Small intestine (tissue), 7 donors: ENCODE measurements around the gene BBOX1. TPM values are rescaled to one million over a fixed set of nuclear protein-coding genes. Genes with fewer than 3 reads are reported as not detected.
"Not testable (repeated sequence)": the region's sequence is repeated elsewhere in the genome, so short reads cannot be mapped to it uniquely, and the experiment has no call there.

ENCODE experiments used
- DNase-seq, 2 donors: peaks; one replicate each; pipeline versions ENCODE4 v3.0.0 to v3.0.0-alpha.2; 2013
- FAIRE-seq: peaks from 2 replicates; lab custom pipeline; 2012; peaks lifted over from hg19 to GRCh38; lab: Jason Lieb, UNC
- H3K27ac ChIP-seq, 3 donors: one replicate each; pipeline ENCODE4 v1.5.1; 2013; ENCODE audit warnings: low read length in 2 of 3, mild to moderate bottlenecking in 2 of 3, control low read depth in 1 of 3, inconsistent platforms in 1 of 3, low read depth in 1 of 3, moderate library complexity in 1 of 3
- H3K27me3 ChIP-seq, 3 donors: one replicate each; pipeline ENCODE4 v1.6.1; 2013; ENCODE audit warnings: low read length in 3 of 3, inconsistent platforms in 1 of 3; ENCODE audit not compliant: control insufficient read depth in 3 of 3, insufficient read depth in 3 of 3
- H3K36me3 ChIP-seq, 3 donors: one replicate each; pipeline ENCODE4 v1.6.1; 2013; ENCODE audit warnings: low read length in 3 of 3, inconsistent platforms in 1 of 3, low read depth in 1 of 3, mild to moderate bottlenecking in 1 of 3, moderate library complexity in 1 of 3; ENCODE audit not compliant: control insufficient read depth in 3 of 3, insufficient read depth in 2 of 3
- H3K4me1 ChIP-seq, 3 donors: one replicate each; pipeline ENCODE4 v1.6.1; 2013; ENCODE audit warnings: low read length in 2 of 3, inconsistent platforms in 1 of 3, low read depth in 1 of 3, mild to moderate bottlenecking in 1 of 3, moderate library complexity in 1 of 3; ENCODE audit not compliant: control insufficient read depth in 3 of 3, insufficient read depth in 2 of 3
- H3K4me3 ChIP-seq, 3 donors: one replicate each; pipeline ENCODE4 v1.5.1; 2013; ENCODE audit warnings: low read length in 3 of 3, control low read depth in 1 of 3, inconsistent platforms in 1 of 3, low read depth in 1 of 3, mild to moderate bottlenecking in 1 of 3, moderate library complexity in 1 of 3
- H3K9me3 ChIP-seq, 2 donors: one replicate each; pipeline ENCODE4 v1.6.1; 2013; ENCODE audit warnings: low read depth in 1 of 2, low read length in 1 of 2; ENCODE audit not compliant: control insufficient read depth in 2 of 2, insufficient read depth in 1 of 2
- WGBS, 3 donors: extraction: QIAGEN DNeasy Blood & Tissue Kit; methylation state at CpG; one replicate each; pipeline ENCODE4 v1.1.7; 2013; 5-methylcytosine and 5-hydroxymethylcytosine counted together
- polyA plus RNA-seq, 4 donors: library from polyadenylated mRNA; stranded (reverse) in 3 of 4; unstranded in 1 of 4; fragments of 200-250 nt in 3 of 4; fragments of 120-200 nt in 1 of 4; gene quantifications; one replicate each; pipeline versions ENCODE4 v1.2.1 to v1.2.3, GENCODE V29; 2013
- donor health status: healthy with polysubstance abuse.
- donor health status: control.
- donor health status: control.
- donor health status: Bipolar disorder and iron deficiency.
- donor health status: healthy.

BBOX1 gene
- polyA plus RNA-seq, 4 donors = 2.1 TPM; not detected in 3

GRCh38 chr11:27118371-27118770 lies 77.8 kb downstream of the BBOX1 start:
- H3K27me3 ChIP-seq = no peaks in the 10 kb centered on the region
- no peak overlapping the region for H3K4me3 ChIP-seq
- H3K36me3 ChIP-seq = no peaks in the 10 kb centered on the region
- no peaks in the 10 kb centered on the region for H3K9me3 ChIP-seq
- WGBS, 3 donors = 76 to 86% (median 83%) methylated on average over 2 of the region's 2 CpGs
- no peak for FAIRE-seq
- no peak for DNase-seq
- H3K4me1 ChIP-seq = no peaks in the 10 kb centered on the region
- no peak overlapping the region for H3K27ac ChIP-seq

GRCh38 chr11:27118949-27119348 lies 78.3 kb downstream of the BBOX1 start:
- DNase-seq (no peak), FAIRE-seq (no peak)
- Histone ChIP-seq H3K27me3 (no peaks in the 10 kb centered on the region), H3K27ac (no peak overlapping the region), H3K36me3 (no peaks in the 10 kb centered on the region), H3K4me1 (no peaks in the 10 kb centered on the region), H3K9me3 (no peaks in the 10 kb centered on the region), H3K4me3 (no peak overlapping the region)
- 63 to 79% (median 78%) methylated on average over 3 of the region's 3 CpGs for WGBS, 3 donors

- Histone ChIP-seq H3K9me3 (no peaks in the 10 kb centered on the region), H3K27ac (no peak overlapping the region), H3K4me3 (no peak overlapping the region), H3K27me3 (no peaks in the 10 kb centered on the region), H3K4me1 (no peaks in the 10 kb centered on the region), H3K36me3 (no peaks in the 10 kb centered on the region)
- FAIRE-seq (no peak), DNase-seq (no peak)
Observed at GRCh38 chr11:27119396-27119795, 78.8 kb downstream of the BBOX1 start.

GRCh38 chr11:27120211-27120610 lies 79.6 kb downstream of the BBOX1 start:
- H3K27ac ChIP-seq = no peak overlapping the region
- WGBS, 3 donors = 46 to 67% (median 50%) methylated on average over 1 of the region's 1 CpG
- no peaks in the 10 kb centered on the region for H3K4me1 ChIP-seq
- DNase-seq = no peak
- FAIRE-seq = no peak
- H3K9me3 ChIP-seq = no peaks in the 10 kb centered on the region
- no peaks in the 10 kb centered on the region for H3K36me3 ChIP-seq
- H3K27me3 ChIP-seq = no peaks in the 10 kb centered on the region
- H3K4me3 ChIP-seq = no peak overlapping the region

- 40 to 55% (median 53%) methylated on average over 4 of the region's 4 CpGs for WGBS, 3 donors
- H3K4me3 ChIP-seq = no peak overlapping the region
- no peaks in the 10 kb centered on the region for H3K27me3 ChIP-seq
- FAIRE-seq (no peak), DNase-seq (no peak)
- no peaks in the 10 kb centered on the region for H3K4me1 ChIP-seq
- no peak overlapping the region for H3K27ac ChIP-seq
- no peaks in the 10 kb centered on the region for H3K36me3 ChIP-seq
- H3K9me3 ChIP-seq = no peaks in the 10 kb centered on the region
Observed at GRCh38 chr11:27122001-27122400, 81.4 kb downstream of the BBOX1 start.

- no peaks in the 10 kb centered on the region for H3K4me1 ChIP-seq
- H3K9me3 ChIP-seq = no peaks in the 10 kb centered on the region
- H3K27ac ChIP-seq = no peak overlapping the region
- WGBS, 3 donors = 79 to 90% (median 80%) methylated on average over 7 of the region's 7 CpGs
- no peaks in the 10 kb centered on the region for H3K36me3 ChIP-seq
- DNase-seq (peak in 1 of 2 donors; percentile 8), FAIRE-seq (no peak)
- H3K27me3 ChIP-seq = no peaks in the 10 kb centered on the region
- no peak overlapping the region for H3K4me3 ChIP-seq
Observed at GRCh38 chr11:27124514-27125264, 84.1 kb downstream of the BBOX1 start.

GRCh38 chr11:27129686-27130085 lies 89.1 kb downstream of the BBOX1 start:
- DNase-seq (no peak), FAIRE-seq (no peak)
- H3K4me1 ChIP-seq = no peaks in the 10 kb centered on the region
- no peaks in the 10 kb centered on the region for H3K27me3 ChIP-seq
- no peak overlapping the region for H3K27ac ChIP-seq
- H3K4me3 ChIP-seq = no peak overlapping the region
- H3K36me3 ChIP-seq = no peaks in the 10 kb centered on the region
- no peaks in the 10 kb centered on the region for H3K9me3 ChIP-seq

- Histone ChIP-seq H3K4me1 (no peaks in the 10 kb centered on the region), H3K36me3 (no peaks in the 10 kb centered on the region), H3K9me3 (peaks cover 0 to 3% of the 10 kb centered on the region in 2 donors), H3K27me3 (no peaks in the 10 kb centered on the region), H3K4me3 (no peak overlapping the region), H3K27ac (no peak overlapping the region)
- FAIRE-seq = no peak
- no peak for DNase-seq
Observed at GRCh38 chr11:27130806-27131205, 90.2 kb downstream of the BBOX1 start.

- not testable (repeated sequence) for H3K4me1 ChIP-seq, H3K27ac ChIP-seq, DNase-seq, FAIRE-seq, H3K4me3 ChIP-seq, H3K36me3 ChIP-seq, H3K27me3 ChIP-seq
- H3K9me3 ChIP-seq = peaks cover 0 to 12% of the 10 kb centered on the region in 2 donors
- WGBS, 3 donors = 80 to 89% (median 82%) methylated on average over 8 of the region's 8 CpGs
Observed at GRCh38 chr11:27135924-27136329, 95.3 kb downstream of the BBOX1 start.
